B cell (primary cell): ENCODE results near the gene ADAM23.

ENCODE experiments used
- EZH2 ChIP-seq: IDR thresholded peaks from 2 replicates; pipeline ENCODE4 v1.6.1; 2012; ENCODE audit warnings: borderline replicate concordance, low read depth, mild to moderate bottlenecking, moderate library complexity, low read length; ENCODE audit not compliant: insufficient read depth, poor library complexity, severe bottlenecking
- TF ChIP-seq, protein P1 (sequence below): fragments of 200-600 bp; IDR thresholded peaks from one replicate; pipeline ENCODE4 v1.8.0; 2022; ENCODE audit warnings: antibody characterized with exemption, mild to moderate bottlenecking

GRCh38 chr2:206438196-206438724, 5.1 kb upstream of the ADAM23 start:
- TF ChIP-seq, protein P1, sequence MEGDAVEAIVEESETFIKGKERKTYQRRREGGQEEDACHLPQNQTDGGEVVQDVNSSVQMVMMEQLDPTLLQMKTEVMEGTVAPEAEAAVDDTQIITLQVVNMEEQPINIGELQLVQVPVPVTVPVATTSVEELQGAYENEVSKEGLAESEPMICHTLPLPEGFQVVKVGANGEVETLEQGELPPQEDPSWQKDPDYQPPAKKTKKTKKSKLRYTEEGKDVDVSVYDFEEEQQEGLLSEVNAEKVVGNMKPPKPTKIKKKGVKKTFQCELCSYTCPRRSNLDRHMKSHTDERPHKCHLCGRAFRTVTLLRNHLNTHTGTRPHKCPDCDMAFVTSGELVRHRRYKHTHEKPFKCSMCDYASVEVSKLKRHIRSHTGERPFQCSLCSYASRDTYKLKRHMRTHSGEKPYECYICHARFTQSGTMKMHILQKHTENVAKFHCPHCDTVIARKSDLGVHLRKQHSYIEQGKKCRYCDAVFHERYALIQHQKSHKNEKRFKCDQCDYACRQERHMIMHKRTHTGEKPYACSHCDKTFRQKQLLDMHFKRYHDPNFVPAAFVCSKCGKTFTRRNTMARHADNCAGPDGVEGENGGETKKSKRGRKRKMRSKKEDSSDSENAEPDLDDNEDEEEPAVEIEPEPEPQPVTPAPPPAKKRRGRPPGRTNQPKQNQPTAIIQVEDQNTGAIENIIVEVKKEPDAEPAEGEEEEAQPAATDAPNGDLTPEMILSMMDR, result no peak
- no peak for TF ChIP-seq EZH2
